CD1c-positive myeloid dendritic cell (primary cell): ENCODE data around the gene ADD1.

Experiments
- DNase-seq: peaks from one replicate; pipeline ENCODE4 v3.0.0-alpha.2; 2016; ENCODE audit errors: extremely low spot score

ADD1 gene

DNA sequence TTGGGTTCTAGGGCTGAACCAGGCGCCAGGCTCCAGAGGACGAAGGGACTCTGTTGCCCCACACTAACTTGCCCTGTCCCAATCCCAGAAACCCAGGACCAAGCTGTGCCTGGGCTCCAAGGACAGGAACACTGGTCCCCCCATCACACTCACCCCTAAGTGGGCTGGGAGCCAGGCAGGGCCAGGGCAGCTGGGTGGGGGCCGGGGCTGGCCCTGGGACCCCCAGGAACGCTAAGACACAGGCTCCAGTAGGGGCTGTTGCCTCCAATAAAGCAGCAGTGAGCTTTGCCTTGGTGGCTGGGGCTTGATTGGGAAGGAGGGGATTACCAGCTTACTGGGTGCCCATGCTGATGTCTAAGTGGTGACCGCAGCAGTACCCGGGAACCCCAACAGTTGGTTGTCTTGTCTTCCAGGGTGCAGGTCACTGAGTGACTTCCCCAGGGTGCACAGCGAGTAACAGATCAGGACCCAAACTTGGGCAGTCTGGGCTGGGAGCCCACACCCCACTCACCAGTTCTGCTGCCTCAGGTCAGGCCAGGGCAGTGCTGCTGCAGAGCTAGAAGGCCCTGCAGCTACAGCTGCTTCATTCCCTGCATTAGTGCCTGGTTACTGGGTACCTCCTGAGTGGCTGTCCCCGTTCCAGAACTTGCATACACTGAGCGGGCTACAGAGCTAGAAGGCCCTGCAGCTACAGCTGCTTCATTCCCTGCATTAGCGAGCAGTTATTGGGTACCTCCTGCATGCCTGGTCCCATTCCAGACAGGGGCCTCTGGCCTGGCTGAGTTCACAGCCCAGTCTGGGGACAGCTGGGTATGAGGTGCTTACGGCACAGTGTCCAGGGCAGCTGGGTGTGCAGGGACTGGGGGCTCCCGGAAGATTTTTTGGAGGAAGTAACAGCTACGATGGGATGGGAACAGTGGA lies 9.4 kb upstream of the ADD1 start:
- DNase-seq = no peak

- DNase-seq = no peak
Measured at GRCh38 chr4:2835978-2836377, 7.7 kb upstream of the ADD1 start.

DNA sequence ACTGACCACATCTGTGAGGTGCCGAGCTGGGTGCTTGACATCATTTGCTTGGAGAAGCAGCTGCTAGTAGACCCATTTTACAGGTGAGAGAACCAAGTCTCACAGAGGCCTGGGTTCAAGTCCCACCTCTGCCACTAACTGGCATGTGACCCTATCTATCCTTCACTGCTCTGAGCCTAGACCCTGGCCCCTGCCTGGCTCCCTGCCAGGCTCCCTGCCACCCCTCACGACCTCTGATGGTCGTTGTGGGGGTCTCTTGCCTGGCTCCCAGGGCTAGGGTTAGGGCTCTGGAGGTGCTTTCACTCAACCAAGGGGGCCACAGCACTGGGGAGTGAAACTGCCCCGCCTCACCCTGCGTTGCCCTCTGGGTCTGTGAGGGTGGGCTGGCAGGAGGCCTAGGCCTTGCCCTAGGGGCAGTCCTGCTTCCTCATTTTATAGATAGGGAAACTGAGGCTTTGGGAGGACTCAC lies 7.2 kb upstream of the ADD1 start:
- no peak for DNase-seq

GRCh38 chr4:2837110-2837903 lies 6.3 kb upstream of the ADD1 start:
- DNase-seq = no peak

DNA sequence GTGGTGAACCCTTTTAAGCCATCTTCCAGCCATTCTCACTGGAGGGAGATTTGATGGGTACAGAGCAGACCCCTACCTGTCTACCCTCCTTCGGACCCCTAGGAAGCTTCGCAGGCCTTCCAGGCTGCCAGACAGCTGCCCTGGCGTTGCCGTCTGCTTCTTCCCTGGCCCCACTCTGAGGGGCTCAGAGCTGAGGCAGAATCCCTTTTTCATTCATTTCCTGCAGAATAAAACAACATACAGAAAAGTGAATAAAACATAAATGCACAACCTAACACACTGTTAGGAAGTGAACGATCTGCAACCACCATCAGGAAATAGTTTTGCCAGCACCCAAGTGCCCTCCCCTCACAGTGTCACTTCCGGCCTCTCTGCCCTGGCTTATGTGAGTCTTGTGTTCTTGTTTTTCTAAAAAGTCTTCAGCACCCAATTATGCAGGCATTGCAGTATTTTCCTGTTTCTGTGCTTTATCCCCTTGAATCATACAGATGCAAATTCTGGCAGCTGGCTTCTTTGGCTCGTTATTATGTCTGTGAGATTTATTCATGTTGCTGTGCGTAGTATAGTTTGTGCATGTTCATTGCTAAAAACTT lies 5.6 kb upstream of the ADD1 start:
- DNase-seq = peak; percentile 64

GRCh38 chr4:2839060-2839459 lies 4.6 kb upstream of the ADD1 start:
- no peak for DNase-seq

GRCh38 chr4:2842687-2843262 lies 869 bp upstream of the ADD1 start:
- peak; percentile 35 for DNase-seq

DNA sequence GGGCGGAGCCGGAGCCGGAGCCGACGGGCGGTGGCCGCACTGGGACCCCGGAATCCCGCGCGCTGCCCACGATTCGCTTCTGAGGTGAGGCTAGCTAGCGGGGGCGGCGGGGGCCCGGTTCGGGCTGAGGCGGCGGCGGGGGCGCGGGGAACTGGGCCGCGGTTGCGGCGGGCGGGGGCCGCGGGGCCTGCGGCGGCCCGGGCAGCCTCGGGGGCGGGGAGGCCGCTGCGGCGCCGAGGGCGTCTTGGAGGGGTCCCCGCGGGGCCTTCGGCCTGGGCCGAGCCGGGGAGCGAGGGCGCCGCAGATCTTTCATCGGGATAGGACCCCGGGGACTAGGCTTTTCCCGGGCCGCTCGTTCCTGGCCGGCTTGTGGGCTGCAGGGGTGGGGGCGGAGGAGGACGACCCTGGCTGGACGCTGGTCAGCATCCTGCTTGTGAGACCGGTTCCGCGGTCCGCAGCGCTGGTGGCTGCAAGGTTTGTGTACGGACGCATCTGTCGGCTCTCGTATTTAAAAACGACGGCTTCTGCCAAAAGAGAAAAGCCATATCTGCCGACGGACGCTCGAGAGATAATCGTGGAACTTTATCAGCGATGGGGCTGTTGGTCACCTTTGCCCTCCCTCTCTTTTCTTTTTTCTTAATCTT lies 419 bp downstream of the ADD1 start:
- peak; percentile 30 for DNase-seq

DNA sequence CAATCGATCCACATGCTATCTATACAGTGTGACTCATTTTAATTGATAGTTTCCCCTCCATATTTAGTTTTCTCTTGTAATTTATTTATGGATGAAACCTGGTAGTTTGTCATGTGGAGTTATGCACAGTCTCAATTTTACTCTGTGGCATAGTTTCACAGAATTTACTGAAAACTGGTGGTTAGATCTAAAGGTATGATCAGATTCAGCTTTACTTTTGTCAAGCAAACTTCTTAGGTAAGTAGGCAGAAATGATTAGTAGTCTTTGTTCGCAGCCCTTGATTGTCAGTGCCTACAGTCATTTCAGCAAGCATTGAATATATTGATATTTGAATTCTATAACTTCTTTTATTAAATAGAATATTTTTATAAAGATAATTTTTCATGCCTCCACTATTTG lies 2.5 kb downstream of the ADD1 start:
- no peak for DNase-seq

- no peak for DNase-seq
Measured at GRCh38 chr4:2847302-2847871, 3.7 kb downstream of the ADD1 start.

DNA sequence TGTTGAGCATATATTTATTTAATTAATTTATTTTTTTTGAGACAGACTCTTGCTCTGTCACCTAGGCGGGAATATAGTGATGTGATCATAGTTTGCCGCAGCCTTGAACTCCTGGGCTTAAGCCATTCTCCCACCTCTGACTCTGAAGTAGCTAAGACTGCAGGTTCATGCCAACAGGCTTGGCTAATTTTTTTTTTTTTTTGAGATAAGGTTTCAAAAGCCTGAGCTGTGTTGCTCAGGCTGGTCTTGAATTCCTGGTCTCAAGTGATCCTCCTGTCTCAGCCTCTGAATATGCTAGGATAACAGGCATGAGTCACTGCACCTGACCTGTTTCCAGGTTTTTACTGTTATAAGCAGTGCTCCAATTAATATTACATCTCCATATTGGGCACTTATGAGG lies 4.8 kb downstream of the ADD1 start:
- no peak for DNase-seq

- DNase-seq = no peak
Measured at GRCh38 chr4:2849267-2850152, 5.9 kb downstream of the ADD1 start.

DNA sequence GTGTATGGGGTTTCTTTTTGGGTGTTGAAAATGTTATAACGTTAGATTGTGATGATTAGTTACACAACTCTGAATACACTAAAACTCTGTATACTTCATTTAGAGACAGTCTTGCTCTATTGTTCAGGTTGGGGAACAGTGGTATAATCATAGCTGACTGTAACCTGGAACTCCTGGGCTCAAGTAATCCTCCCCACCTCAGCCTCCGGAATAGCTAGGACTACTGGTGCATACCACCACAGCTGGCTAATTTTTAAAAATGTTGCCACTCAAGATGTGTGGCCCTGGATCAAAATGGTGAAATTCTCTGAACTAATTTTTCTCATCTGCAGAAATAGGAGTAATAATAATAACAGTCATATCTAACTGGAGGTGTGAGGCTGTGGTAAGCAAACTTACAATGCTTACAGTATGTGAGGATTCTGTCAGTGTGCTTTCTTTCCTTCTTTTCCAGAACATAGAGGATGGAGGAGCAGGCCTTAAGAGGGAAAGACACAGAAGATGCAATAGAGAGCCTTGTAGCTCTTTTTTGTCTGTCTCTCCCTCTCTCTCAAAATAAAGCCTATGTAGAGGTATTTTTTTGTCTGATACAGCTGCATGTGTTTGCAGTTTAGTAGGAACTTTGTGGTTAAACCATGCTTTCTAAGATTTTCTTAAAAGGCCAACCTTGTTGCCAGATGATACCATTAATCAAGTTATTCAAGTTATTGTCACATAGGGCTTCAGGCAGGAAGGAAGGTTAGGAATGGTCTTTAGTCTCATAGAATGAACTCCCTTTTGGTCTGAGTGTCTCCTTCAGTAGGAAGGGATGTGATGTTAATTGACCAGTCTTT lies 7.5 kb downstream of the ADD1 start:
- peak; percentile 21 for DNase-seq

DNA sequence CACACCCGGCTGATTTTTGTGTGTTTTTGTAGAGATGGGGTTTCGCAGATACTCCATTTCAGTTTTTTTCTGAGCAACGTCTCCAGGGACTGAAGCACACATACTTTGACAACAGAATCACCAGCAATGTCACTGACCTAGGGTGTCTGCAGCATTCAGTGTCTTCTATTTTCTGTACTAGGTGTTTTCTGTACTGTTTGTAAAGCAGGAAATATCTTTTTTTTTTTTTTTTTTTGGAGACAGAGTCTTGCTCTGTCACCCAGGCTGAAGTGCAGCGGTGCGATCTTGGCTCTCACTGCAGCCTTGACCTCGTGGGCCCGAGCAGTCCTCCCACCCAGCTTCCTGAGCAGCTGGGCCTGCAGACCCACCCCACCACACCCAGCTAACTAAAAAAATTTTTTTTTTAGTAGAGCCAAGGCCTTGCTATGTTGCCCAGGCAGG lies 8.9 kb downstream of the ADD1 start:
- DNase-seq = no peak

DNA sequence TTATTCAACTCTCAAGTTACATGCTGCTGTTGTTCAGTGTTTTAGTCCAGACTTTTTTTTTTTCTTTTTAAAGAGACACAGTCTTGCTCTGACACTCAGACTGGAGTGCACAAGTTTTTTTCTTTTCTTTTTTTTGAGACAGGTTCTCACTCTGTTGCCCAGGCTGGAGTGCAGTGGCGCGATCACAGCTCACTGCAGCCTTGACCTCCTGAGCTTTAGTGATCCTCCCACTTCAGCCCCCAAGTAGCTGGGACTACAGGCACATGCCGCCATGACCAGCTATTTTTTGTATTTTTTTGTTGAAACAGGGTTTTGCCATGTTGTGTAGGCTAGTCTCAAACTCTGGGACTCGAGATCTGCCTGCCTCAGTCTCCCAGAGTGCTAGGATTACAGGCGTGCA lies 11.9 kb downstream of the ADD1 start:
- no peak for DNase-seq

DNA sequence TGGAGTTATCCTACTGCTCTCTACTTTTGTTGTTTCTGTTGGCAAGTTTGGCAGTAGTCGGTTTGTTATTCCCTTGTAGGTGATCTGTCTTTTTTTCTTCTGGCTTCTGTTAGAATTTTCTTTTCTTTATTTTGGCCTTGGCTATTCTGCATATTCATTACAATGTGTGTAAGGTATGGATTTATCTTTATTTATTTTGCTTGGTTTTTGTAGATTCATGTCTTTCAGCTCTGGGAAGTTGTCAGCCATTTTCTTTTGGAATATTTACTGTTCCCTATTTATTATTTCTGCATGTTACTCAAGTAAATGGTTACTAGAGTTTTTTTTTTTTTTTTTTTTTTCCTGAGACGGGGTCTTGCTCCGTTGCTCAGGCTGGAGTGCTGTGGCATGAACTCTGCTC lies 12.6 kb downstream of the ADD1 start:
- DNase-seq = no peak

DNA sequence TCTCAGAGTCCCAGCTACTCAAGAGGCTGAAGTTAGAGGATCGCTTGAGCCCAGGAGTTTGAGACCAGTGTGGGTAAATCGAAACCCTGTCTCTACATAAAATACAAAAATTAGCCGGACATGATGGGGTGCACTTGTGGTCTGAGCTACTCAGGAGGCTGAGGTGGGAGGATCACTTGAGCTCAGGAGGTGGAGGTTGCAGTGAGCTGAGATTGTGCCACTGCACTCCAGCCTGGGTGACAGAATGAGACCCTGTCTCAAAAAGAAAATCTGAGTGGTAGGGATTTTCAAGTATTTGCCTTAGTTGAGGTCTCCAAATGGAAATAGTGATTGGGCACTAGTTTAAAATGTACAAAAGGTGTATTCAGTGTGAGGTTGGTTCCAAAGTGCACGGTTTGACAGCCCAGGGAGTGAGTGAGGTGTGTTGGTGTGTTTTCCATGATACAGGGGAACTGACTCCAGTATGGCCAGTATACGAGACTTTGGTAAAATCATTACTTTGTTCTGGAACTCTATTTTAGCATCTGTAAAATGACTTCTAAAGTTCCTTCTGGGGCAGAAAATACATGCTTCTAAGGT lies 13.8 kb downstream of the ADD1 start:
- no peak for DNase-seq

GRCh38 chr4:2858451-2859217 lies 15.0 kb downstream of the ADD1 start:
- no peak for DNase-seq
